ENCODE measurements around the gene GTF2H3. TPM values are rescaled to one million over a fixed set of nuclear protein-coding genes. Genes with fewer than 3 reads are reported as not detected.

Gene GTF2H3
- total and polyA plus RNA-seq, 10 of the 15 experiments (the other 5 are each of a cell fraction or from before 2014, with no cell fraction given), result 20.6 to 62.9 (median 34.7) TPM

DNA sequence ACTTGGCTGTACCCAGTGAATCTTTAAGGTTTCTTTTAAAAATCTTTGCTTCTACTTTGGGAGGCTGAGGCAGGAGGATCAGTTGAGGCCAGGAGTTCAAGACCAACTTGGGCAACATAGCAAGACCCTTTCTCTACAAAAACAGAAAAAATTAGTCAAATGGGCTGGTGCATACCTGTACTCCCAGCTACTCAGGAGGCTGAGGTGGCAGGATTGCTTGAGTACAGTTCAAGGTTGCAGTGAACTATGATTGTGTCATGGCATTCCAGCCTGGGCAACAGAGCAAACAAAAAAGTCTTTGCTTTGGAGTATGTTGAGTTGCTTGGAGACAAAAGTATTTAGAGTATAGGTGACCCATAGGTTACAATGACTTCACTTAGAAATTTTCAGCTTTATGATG, 37.9 kb upstream of the GTF2H3 start:
- ChIA-PET CTCF (no interaction called here), RAD21 (ENCODE audit: unreplicated experiment) (no interaction called here), SMC1A (ENCODE audit: uncharacterized antibody, unreplicated experiment) (no interaction called here), POLR2A (no interaction called here)
- in situ Hi-C loops (cut with MboI) (no loop called here), intact Hi-C loops (cut with micrococcal nuclease; ENCODE audit: unreplicated experiment) (no loop called here)
- no peak for FAIRE-seq
- Histone ChIP-seq H4K20me1 (ENCODE audit: control insufficient read depth, insufficient read depth) (no peaks in the 10 kb centered on the region), H3K4me3 (no peak overlapping the region), H3K4me1 (ENCODE audit: control insufficient read depth, insufficient read depth, low read length) (peaks cover under 1% of the 10 kb centered on the region; the same call in 1 of the 2 replicates), H3K9me3 (replicated peaks; ENCODE audit: control insufficient read depth, insufficient read depth, low read length) (no peaks in the 10 kb centered on the region), H3K9ac (ENCODE audit: control insufficient read depth, insufficient read depth, low read length) (no peak overlapping the region), H2AFZ (ENCODE audit: control insufficient read depth, low read depth, low read length) (no peak overlapping the region), H3K36me3 (ENCODE audit: control insufficient read depth in 2 of 2, insufficient read depth in 2 of 2, low read length in 1 of 2) (peaks cover 6 to 19% of the 10 kb centered on the region in 2 experiments), H3K79me2 (ENCODE audit: control insufficient read depth, insufficient read depth, low read length) (peaks cover 10% of the 10 kb centered on the region), H3K4me2 (ENCODE audit: control insufficient read depth, insufficient read depth) (no peak overlapping the region), H3K27ac (ENCODE audit: control insufficient read depth, insufficient read depth) (no peak overlapping the region), H3K27me3 (replicated peaks in 1 of 2; ENCODE audit: control insufficient read depth in 2 of 2, insufficient read depth in 2 of 2, low read length in 1 of 2) (no peaks in the 10 kb centered on the region)
- ATAC-seq, result no peak
- DNase-seq (ENCODE audit: low read depth, low spot score), result no peak
- no TSS peak for BruUV-seq (replicated peaks)
- no peak for TF ChIP-seq KAT2A (conservative IDR thresholded peaks at IDR 0.05; ENCODE audit: control insufficient read depth, low read depth, low read length)
- no peak for TF ChIP-seq ASH2L (IDR thresholded peaks at IDR 0.05; ENCODE audit: borderline replicate concordance, low read depth)
- no peak for TF ChIP-seq SREBF2 (IDR thresholded peaks at IDR 0.05; ENCODE audit: low read length)
- no peak for TF ChIP-seq NR2F1 (conservative IDR thresholded peaks at IDR 0.05)
- TF ChIP-seq, protein P1, sequence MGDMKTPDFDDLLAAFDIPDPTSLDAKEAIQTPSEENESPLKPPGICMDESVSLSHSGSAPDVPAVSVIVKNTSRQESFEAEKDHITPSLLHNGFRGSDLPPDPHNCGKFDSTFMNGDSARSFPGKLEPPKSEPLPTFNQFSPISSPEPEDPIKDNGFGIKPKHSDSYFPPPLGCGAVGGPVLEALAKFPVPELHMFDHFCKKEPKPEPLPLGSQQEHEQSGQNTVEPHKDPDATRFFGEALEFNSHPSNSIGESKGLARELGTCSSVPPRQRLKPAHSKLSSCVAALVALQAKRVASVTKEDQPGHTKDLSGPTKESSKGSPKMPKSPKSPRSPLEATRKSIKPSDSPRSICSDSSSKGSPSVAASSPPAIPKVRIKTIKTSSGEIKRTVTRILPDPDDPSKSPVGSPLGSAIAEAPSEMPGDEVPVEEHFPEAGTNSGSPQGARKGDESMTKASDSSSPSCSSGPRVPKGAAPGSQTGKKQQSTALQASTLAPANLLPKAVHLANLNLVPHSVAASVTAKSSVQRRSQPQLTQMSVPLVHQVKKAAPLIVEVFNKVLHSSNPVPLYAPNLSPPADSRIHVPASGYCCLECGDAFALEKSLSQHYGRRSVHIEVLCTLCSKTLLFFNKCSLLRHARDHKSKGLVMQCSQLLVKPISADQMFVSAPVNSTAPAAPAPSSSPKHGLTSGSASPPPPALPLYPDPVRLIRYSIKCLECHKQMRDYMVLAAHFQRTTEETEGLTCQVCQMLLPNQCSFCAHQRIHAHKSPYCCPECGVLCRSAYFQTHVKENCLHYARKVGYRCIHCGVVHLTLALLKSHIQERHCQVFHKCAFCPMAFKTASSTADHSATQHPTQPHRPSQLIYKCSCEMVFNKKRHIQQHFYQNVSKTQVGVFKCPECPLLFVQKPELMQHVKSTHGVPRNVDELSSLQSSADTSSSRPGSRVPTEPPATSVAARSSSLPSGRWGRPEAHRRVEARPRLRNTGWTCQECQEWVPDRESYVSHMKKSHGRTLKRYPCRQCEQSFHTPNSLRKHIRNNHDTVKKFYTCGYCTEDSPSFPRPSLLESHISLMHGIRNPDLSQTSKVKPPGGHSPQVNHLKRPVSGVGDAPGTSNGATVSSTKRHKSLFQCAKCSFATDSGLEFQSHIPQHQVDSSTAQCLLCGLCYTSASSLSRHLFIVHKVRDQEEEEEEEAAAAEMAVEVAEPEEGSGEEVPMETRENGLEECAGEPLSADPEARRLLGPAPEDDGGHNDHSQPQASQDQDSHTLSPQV (IDR thresholded peaks at IDR 0.05), result no peak
- no peak for TF ChIP-seq STAT3 (IDR thresholded peaks at IDR 0.05; ENCODE audit: low read depth, low read length)
- no peak for TF ChIP-seq CTCF (IDR thresholded peaks at IDR 0.05 in 2 of 3, conservative IDR thresholded peaks at IDR 0.05 in 1 of 3; ENCODE audit: control insufficient read depth in 2 of 3, extremely low read depth in 1 of 3, insufficient read depth in 1 of 3, low read depth in 3 of 3, low read length in 3 of 3)
- no peak for TF ChIP-seq RUNX3 (IDR thresholded peaks at IDR 0.05; ENCODE audit: low read length)
- no peak for TF ChIP-seq RAD21 (IDR thresholded peaks at IDR 0.05; ENCODE audit: insufficient read depth, low read depth, low read length)
- TF ChIP-seq LARP7 (IDR thresholded peaks at IDR 0.05), result no peak
- TF ChIP-seq SMARCA5 (IDR thresholded peaks at IDR 0.05), result no peak
- no peak for TF ChIP-seq CBX3 (IDR thresholded peaks at IDR 0.05; ENCODE audit: borderline replicate concordance, low read depth)
- TF ChIP-seq RELA (IDR thresholded peaks at IDR 0.05; ENCODE audit: borderline replicate concordance, partially characterized antibody), result no peak
- no peak for TF ChIP-seq MEF2B (IDR thresholded peaks at IDR 0.05; ENCODE audit: partially characterized antibody, poor library complexity, severe bottlenecking)
- TF ChIP-seq BACH1 (IDR thresholded peaks at IDR 0.05; ENCODE audit: borderline replicate concordance), result no peak
